Muscle of leg (tissue), 11 donors: ENCODE data around the gene KIF4A. TPM values are rescaled to one million over a fixed set of nuclear protein-coding genes. Genes with fewer than 3 reads are reported as not detected.

ENCODE experiments used
- DNase-seq: peaks from one replicate; pipeline ENCODE4 v3.0.0; 2013
- H3K27ac ChIP-seq: one replicate; pipeline ENCODE4 v1.5.1; 2013; ENCODE audit warnings: mild to moderate bottlenecking, low read length, control low read depth
- H3K27me3 ChIP-seq: one replicate; pipeline ENCODE4 v1.6.1; 2013; ENCODE audit warnings: low read length; ENCODE audit not compliant: control insufficient read depth, insufficient read depth
- H3K36me3 ChIP-seq: one replicate; pipeline ENCODE4 v1.6.1; 2013; ENCODE audit warnings: low read length; ENCODE audit not compliant: control insufficient read depth, insufficient read depth
- H3K4me1 ChIP-seq: one replicate; pipeline ENCODE4 v1.6.1; 2013; ENCODE audit warnings: low read length; ENCODE audit not compliant: control insufficient read depth, insufficient read depth
- H3K4me3 ChIP-seq: one replicate; pipeline ENCODE4 v1.5.1; 2013; ENCODE audit warnings: low read length, control low read depth
- H3K9me3 ChIP-seq: replicated peaks from 2 replicates; pipeline ENCODE4 v1.6.1; 2013; ENCODE audit warnings: low read depth, low read length; ENCODE audit not compliant: control insufficient read depth
- WGBS: methylation state at CpG from one replicate; pipeline ENCODE4 v1.1.5; 2013; ENCODE audit warnings: missing lambda C conversion rate; ENCODE audit not compliant: insufficient coverage; 5-methylcytosine and 5-hydroxymethylcytosine counted together
- polyA plus RNA-seq, 8 donors: library from polyadenylated mRNA; unstranded; fragments of 120-200 nt; gene quantifications; one replicate each; pipeline versions ENCODE4 v1.2.1 to v1.2.3, GENCODE V29; 2013; ENCODE audit warnings: inconsistent platforms in 1 of 8, low replicate concordance in 1 of 8; ENCODE audit not compliant: insufficient read length in 8 of 8, insufficient read depth in 1 of 8
- total RNA-seq: library from RNA; stranded (reverse); fragments of 120-200 nt; gene quantifications from one replicate; pipeline ENCODE4 v1.2.4, GENCODE V29; 2013

Gene KIF4A
- total and polyA plus RNA-seq, 9 donors, result 5.1 to 12.7 (median 8.5) TPM

DNA sequence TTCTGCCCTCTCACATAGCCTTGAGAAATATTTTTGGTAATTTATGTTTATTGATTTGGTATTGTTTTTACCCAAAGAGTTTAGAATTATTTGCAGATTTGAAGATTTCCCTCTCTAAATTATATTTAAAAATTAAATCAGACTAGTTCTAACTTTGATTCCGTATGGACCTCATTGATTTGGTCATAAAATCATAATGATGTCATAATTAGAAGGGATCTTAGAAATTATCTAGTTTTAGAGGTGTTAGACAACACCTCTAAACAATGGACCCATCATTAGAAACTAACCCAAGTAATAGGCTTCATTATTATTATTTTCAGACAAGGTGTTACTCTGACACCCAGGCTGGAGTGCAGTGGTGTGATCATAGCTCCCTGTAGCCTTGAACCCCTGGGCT lies 178.8 kb downstream of the KIF4A start:
- peaks cover 3% of the 10 kb centered on the region for H3K27me3 ChIP-seq
- no peak for DNase-seq
- H3K36me3 ChIP-seq, result no peaks in the 10 kb centered on the region
- H3K4me3 ChIP-seq, result no peak overlapping the region
- H3K27ac ChIP-seq, result no peak overlapping the region
- no peaks in the 10 kb centered on the region for H3K9me3 ChIP-seq
- no peaks in the 10 kb centered on the region for H3K4me1 ChIP-seq
- WGBS, result no CpG with 5 or more reads among the region's 1 CpG

Other genes starting within 250 kb of the KIF4A start
- gene AWAT2, start 240.2 kb upstream of the KIF4A start, total RNA-seq, result not detected
- under 1 TPM in 1 of 8 donors, not detected in 7; 0.08 TPM for gene AWAT2, start 240.2 kb upstream of the KIF4A start, polyA plus RNA-seq
- not detected for gene OTUD6A, start 227.6 kb upstream of the KIF4A start, total RNA-seq
- gene OTUD6A, start 227.6 kb upstream of the KIF4A start, polyA plus RNA-seq, result not detected
- gene IGBP1, start 156.7 kb upstream of the KIF4A start, total RNA-seq, result 120 TPM
- gene IGBP1, start 156.7 kb upstream of the KIF4A start, polyA plus RNA-seq, result 100 to 1,000 TPM in 6 of 8 donors, 10 to 100 TPM in 2; 88.3 to 122 (median 105) TPM
- not detected for gene DGAT2L6, start 112.6 kb upstream of the KIF4A start, total RNA-seq
- not detected for gene DGAT2L6, start 112.6 kb upstream of the KIF4A start, polyA plus RNA-seq
- gene AWAT1, start 55.4 kb upstream of the KIF4A start, total RNA-seq, result not detected
- gene AWAT1, start 55.4 kb upstream of the KIF4A start, polyA plus RNA-seq, result under 1 TPM in 1 of 8 donors, not detected in 7; 0.13 TPM
- 0.09 TPM for gene P2RY4, start 29.9 kb upstream of the KIF4A start, total RNA-seq
- gene P2RY4, start 29.9 kb upstream of the KIF4A start, polyA plus RNA-seq, result under 1 TPM in 5 of 8 donors, not detected in 3; 0.10 to 0.27 (median 0.20) TPM
- not detected for gene ARR3, start 21.8 kb upstream of the KIF4A start, total RNA-seq
- gene ARR3, start 21.8 kb upstream of the KIF4A start, polyA plus RNA-seq, result under 1 TPM in 6 of 8 donors, not detected in 2; 0.16 to 0.61 (median 0.46) TPM
- gene RAB41, start 7.9 kb upstream of the KIF4A start, total RNA-seq, result not detected
- gene RAB41, start 7.9 kb upstream of the KIF4A start, polyA plus RNA-seq, result under 1 TPM; 0.24 to 0.80 (median 0.64) TPM
- gene PDZD11, start 177 bp upstream of the KIF4A start, total RNA-seq, result 30.7 TPM
- 10 to 100 TPM; 36.6 to 46.6 (median 40.2) TPM for gene PDZD11, start 177 bp upstream of the KIF4A start, polyA plus RNA-seq
- 0.09 TPM for gene GDPD2, start 133.2 kb downstream of the KIF4A start, total RNA-seq
- 1 to 10 TPM in 1 of 8 donors, under 1 TPM in 7; 0.38 to 1.0 (median 0.54) TPM for gene GDPD2, start 133.2 kb downstream of the KIF4A start, polyA plus RNA-seq
- gene DLG3, start 154.7 kb downstream of the KIF4A start, total RNA-seq, result 5.5 TPM
- gene DLG3, start 154.7 kb downstream of the KIF4A start, polyA plus RNA-seq, result 1 to 10 TPM; 4.7 to 9.0 (median 6.5) TPM